Ovary (tissue), 3 donors: ENCODE results near the gene B3GNT9.

Experiments
- CTCF ChIP-seq, 3 donors: fragments of 450-650 bp in 2 of 3; fragments of 200-600 bp in 1 of 3; IDR thresholded peaks; one replicate each; pipeline versions ENCODE4 v1.5.1 to v1.8.0; 2016 to 2022; ENCODE audit warnings: antibody characterized with exemption in 3 of 3, mild to moderate bottlenecking in 1 of 3
- EP300 ChIP-seq: sonication (generic); formaldehyde crosslinking; IDR thresholded peaks from one replicate; pipeline ENCODE4 v1.6.1; 2017; ENCODE audit warnings: antibody characterized with exemption
- POLR2A ChIP-seq: fragments of 450-650 bp; IDR thresholded peaks from one replicate; pipeline ENCODE4 v1.6.1; 2017; ENCODE audit warnings: antibody characterized with exemption, mild to moderate bottlenecking, moderate library complexity
- donor health status: DM: no; HTN: no; CAD: no.

GRCh38 chr16:67170949-67171649 lies 20.3 kb upstream of the B3GNT9 start:
- TF ChIP-seq POLR2A (no peak), EP300 (no peak), CTCF (IDR thresholded peaks at IDR 0.05) (no peak)
